PC-3 (cell line): ENCODE data around the gene MRPL9. TPM values are rescaled to one million over a fixed set of nuclear protein-coding genes. Genes with fewer than 3 reads are reported as not detected.

Experiments used
- ATAC-seq: fragments of 200-7000 bp; cut with Tn5 transposase; 2 replicates; pipeline ENCODE4 v1.9.1; 2020; ENCODE audit warnings: mild to moderate bottlenecking, moderate library complexity
- BruUV-seq: library from RNA; stranded (reverse); fragments of 400-500 nt; replicated peaks from 2 replicates; lab custom pipeline; 2021; lab: Mats Ljungman, UMichigan
- CTCF ChIA-PET: fragments of 300-600 bp; sonication (Branson Sonifier 250); formaldehyde crosslinking; loops from one replicate; lab custom pipeline; 2022; ENCODE audit warnings: antibody characterized with exemption; lab: Charles Lee
- POLR2A ChIA-PET: fragments of 300-600 bp; sonication (Branson Sonifier 250); formaldehyde crosslinking; loops from one replicate; lab custom pipeline; 2022; ENCODE audit warnings: antibody characterized with exemption; ENCODE audit not compliant: unreplicated experiment; lab: Charles Lee
- DNase-seq: peaks from one replicate; pipeline ENCODE4 v3.0.0-alpha.2; 2015
- H2AFZ ChIP-seq: fragments of 300-600 bp; sonication (generic); 2 replicates; pipeline ENCODE4 v1.6.0; 2016; ENCODE audit warnings: antibody characterized with exemption, low read length
- H3F3A ChIP-seq: fragments of 300-600 bp; sonication (generic); one replicate; pipeline ENCODE4 v1.6.0; 2017; ENCODE audit warnings: antibody characterized with exemption, low read length, control low read depth, mild to moderate bottlenecking; ENCODE audit not compliant: unreplicated experiment
- H3K27ac ChIP-seq: fragments of 300-600 bp; sonication (generic); 2 replicates; pipeline ENCODE4 v1.5.1; 2016; ENCODE audit warnings: mild to moderate bottlenecking, low read length
- H3K27me3 ChIP-seq: fragments of 300-600 bp; sonication (generic); 2 replicates; pipeline ENCODE4 v1.6.1; 2016; ENCODE audit warnings: low read length, mixed read lengths
- H3K36me3 ChIP-seq: fragments of 300-600 bp; sonication (generic); 2 replicates; pipeline ENCODE4 v1.6.1; 2016; ENCODE audit warnings: low read depth, mixed run types, low read length, mixed read lengths
- H3K4me1 ChIP-seq: fragments of 300-600 bp; sonication (generic); 2 replicates; pipeline ENCODE4 v1.5.1; 2016; ENCODE audit warnings: low read length; ENCODE audit not compliant: insufficient read depth
- H3K4me2 ChIP-seq: fragments of 300-600 bp; sonication (generic); 2 replicates; pipeline ENCODE4 v1.6.0; 2016; ENCODE audit warnings: low read length
- H3K4me3 ChIP-seq: fragments of 300-600 bp; sonication (generic); 2 replicates; pipeline ENCODE4 v1.5.1; 2016; ENCODE audit warnings: mild to moderate bottlenecking, low read length, mixed read lengths
- H3K79me2 ChIP-seq: fragments of 300-600 bp; sonication (generic); 2 replicates; pipeline ENCODE4 v1.6.1; 2017; ENCODE audit warnings: low read length, mixed read lengths
- H3K9ac ChIP-seq: fragments of 300-600 bp; sonication (generic); 2 replicates; pipeline ENCODE4 v1.6.0; 2016; ENCODE audit warnings: mild to moderate bottlenecking, low read length
- H3K9me2 ChIP-seq: fragments of 300-600 bp; sonication (generic); replicated peaks from 2 replicates; pipeline ENCODE4 v1.6.1; 2016; ENCODE audit warnings: mixed run types, low read length, mixed read lengths
- H3K9me3 ChIP-seq: fragments of 300-600 bp; sonication (generic); 2 replicates; pipeline ENCODE4 v1.6.1; 2016; ENCODE audit warnings: low read length, mixed read lengths
- H4K20me1 ChIP-seq: fragments of 300-600 bp; sonication (generic); 2 replicates; pipeline ENCODE4 v1.6.1; 2016; ENCODE audit warnings: low read length, mixed read lengths
- CTCF ChIP-seq: fragments of 300-600 bp; sonication (generic); conservative IDR thresholded peaks from 2 replicates; pipeline ENCODE4 v1.5.1; 2017; ENCODE audit warnings: antibody characterized with exemption, low read depth, mild to moderate bottlenecking, low read length
- EZH2 ChIP-seq: fragments of 300-600 bp; sonication (generic); IDR thresholded peaks from one replicate; pipeline ENCODE4 v1.6.1; 2017; ENCODE audit warnings: antibody characterized with exemption, mild to moderate bottlenecking, low read length; ENCODE audit not compliant: unreplicated experiment
- EZH2phosphoT487 ChIP-seq: fragments of 300-600 bp; sonication (generic); IDR thresholded peaks from 2 replicates; pipeline ENCODE4 v1.6.1; 2018; ENCODE audit warnings: mild to moderate bottlenecking, antibody characterized with exemption, low read length, borderline replicate concordance
- intact Hi-C: fragments of 100-400 bp; cut with micrococcal nuclease; formaldehyde crosslinking; loops from 2 replicates; pipeline ENCODE4 v1.9.0; 2023
- total RNA-seq: library from RNA; depleted of rRNA; stranded (reverse); fragments of >200 nt; gene quantifications from 2 replicates; pipeline ENCODE4 v1.2.3, GENCODE V29; 2014

Gene MRPL9
- total RNA-seq, 1 experiment from 2014 or later, result 229 TPM

DNA sequence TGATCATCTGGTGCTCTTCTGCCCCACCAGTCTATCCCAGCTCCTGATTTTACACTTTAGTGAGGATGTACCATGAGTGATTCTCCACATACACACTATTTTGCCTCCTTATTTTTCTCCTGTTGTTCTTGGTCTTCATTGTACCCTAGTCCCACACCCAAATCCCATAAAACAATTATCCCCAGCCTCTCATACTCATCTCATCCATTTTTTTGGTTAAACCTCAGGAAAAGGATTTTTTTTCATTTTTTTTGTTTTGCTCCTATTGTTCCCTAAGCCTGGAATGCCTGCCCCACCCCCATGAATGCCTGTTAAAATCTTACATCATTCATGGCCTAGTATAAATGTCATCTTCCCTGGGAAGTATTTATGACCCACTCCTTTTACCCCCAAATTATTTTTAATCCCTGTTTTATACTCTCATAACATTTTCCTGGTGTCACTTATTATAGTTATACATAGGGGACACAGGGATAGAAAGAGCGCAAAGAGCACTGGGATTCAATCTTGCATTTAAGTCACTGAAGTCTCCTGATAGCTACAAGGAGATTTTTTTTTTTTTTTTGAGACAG lies 46.8 kb upstream of the MRPL9 start:
- ATAC-seq (no peak), DNase-seq (no peak)
- Histone ChIP-seq H3F3A (no peaks in the 10 kb centered on the region), H3K27ac (no peak overlapping the region), H3K9me3 (no peaks in the 10 kb centered on the region), H3K4me2 (no peak overlapping the region), H3K4me1 (no peaks in the 10 kb centered on the region), H3K79me2 (no peaks in the 10 kb centered on the region), H4K20me1 (no peaks in the 10 kb centered on the region), H3K27me3 (peaks cover 8% of the 10 kb centered on the region), H3K9me2 (no peaks in the 10 kb centered on the region), H2AFZ (no peak overlapping the region), H3K4me3 (no peak overlapping the region), H3K9ac (no peak overlapping the region), H3K36me3 (no peaks in the 10 kb centered on the region)
- BruUV-seq, result no TSS peak
- intact Hi-C loops, result no loop called here
- ChIA-PET POLR2A (interaction anchor here (0.6 kb wide), 1 partner anchor 438 kb away, joined by 3 read pairs; the partner anchor contains the start of gene SELENBP1), CTCF (no interaction called here)
- TF ChIP-seq CTCF (no peak), EZH2 (no peak), EZH2phosphoT487 (no peak)

DNA sequence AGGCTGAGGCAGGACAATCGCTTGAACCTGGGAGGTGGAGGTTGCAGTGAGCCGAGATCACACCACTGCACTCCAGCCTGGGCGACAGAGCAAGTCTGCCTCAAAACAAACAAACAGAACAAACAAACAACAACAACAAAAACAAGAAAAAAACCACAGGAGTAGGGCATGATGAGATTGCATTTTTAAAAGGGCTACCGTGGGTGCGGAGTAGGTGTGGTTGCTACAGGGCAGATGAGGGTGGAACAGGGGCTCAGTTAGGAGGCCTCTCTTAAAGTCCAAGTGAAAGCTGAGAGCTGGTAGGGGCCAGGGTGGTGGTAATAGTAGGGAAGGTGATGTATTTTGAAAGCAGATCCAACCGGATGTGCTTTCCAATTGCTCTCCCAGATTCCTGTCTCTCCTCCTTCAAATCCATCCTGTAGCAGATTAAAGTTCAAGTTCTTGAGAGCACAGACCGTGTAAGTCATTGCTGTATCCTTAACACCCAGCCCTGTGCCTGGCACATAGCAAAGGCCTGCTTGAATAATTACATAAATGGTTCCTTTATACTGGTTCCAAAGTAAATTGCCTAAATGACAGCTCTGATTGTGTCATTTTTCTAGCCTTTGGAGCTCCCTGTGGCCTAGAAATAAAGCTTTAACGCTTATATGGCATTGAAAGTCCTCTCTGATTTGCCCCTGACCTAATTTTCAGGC lies 46.1 kb upstream of the MRPL9 start:
- Histone ChIP-seq H4K20me1 (no peaks in the 10 kb centered on the region), H3K27me3 (peaks cover 15% of the 10 kb centered on the region), H3K4me2 (no peak overlapping the region), H2AFZ (no peak overlapping the region), H3K27ac (no peak overlapping the region), H3K79me2 (no peaks in the 10 kb centered on the region), H3K9me2 (no peaks in the 10 kb centered on the region), H3K36me3 (no peaks in the 10 kb centered on the region), H3F3A (no peaks in the 10 kb centered on the region), H3K9ac (no peak overlapping the region), H3K9me3 (no peaks in the 10 kb centered on the region), H3K4me3 (no peak overlapping the region), H3K4me1 (no peaks in the 10 kb centered on the region)
- POLR2A ChIA-PET, result interaction anchor here (0.6 kb wide), 2 partner anchors 437 to 1183 kb away, joined by 3 read pairs; partner anchors contain the start of gene SELENBP1
- ATAC-seq (no peak), DNase-seq (no peak)
- no TSS peak for BruUV-seq
- TF ChIP-seq EZH2, result no peak
- TF ChIP-seq EZH2phosphoT487, result no peak
- TF ChIP-seq CTCF, result no peak
- intact Hi-C loops, result no loop called here
- CTCF ChIA-PET, result no interaction called here

- Histone ChIP-seq H3K36me3 (no peaks in the 10 kb centered on the region), H3K4me2 (no peak overlapping the region), H4K20me1 (no peaks in the 10 kb centered on the region), H3K4me1 (no peaks in the 10 kb centered on the region), H3K9me2 (no peaks in the 10 kb centered on the region), H3K9me3 (no peaks in the 10 kb centered on the region), H3K9ac (no peak overlapping the region), H3F3A (no peaks in the 10 kb centered on the region), H3K27me3 (peaks cover 19% of the 10 kb centered on the region), H3K27ac (no peak overlapping the region), H3K4me3 (no peak overlapping the region), H3K79me2 (no peaks in the 10 kb centered on the region), H2AFZ (no peak overlapping the region)
- ATAC-seq (no peak), DNase-seq (no peak)
- no TSS peak for BruUV-seq
- no peak for TF ChIP-seq CTCF
- TF ChIP-seq EZH2, result no peak
- TF ChIP-seq EZH2phosphoT487, result no peak
- CTCF ChIA-PET, result no interaction called here
- intact Hi-C loops, result no loop called here
- POLR2A ChIA-PET, result no interaction called here
Observed at GRCh38 chr1:151807766-151808165, 44.5 kb upstream of the MRPL9 start.
